SU-DHL-6 (cell line): ENCODE measurements around the gene TNRC6B.

ENCODE experiments used
- CTCF ChIP-seq: fragments of 200-600 bp; sonication (generic); IDR thresholded peaks from one replicate; pipeline ENCODE4 v1.5.1; 2017; ENCODE audit warnings: antibody characterized with exemption, mild to moderate bottlenecking, low read length, moderate library complexity; ENCODE audit not compliant: insufficient read depth, poor library complexity, severe bottlenecking
- EZH2phosphoT487 ChIP-seq: fragments of 200-600 bp; sonication (generic), shearing (Covaris generic); conservative IDR thresholded peaks from 2 replicates; pipeline ENCODE4 v1.6.1; 2018; ENCODE audit warnings: mild to moderate bottlenecking, antibody characterized with exemption, low read length, moderate library complexity, mixed read lengths

GRCh38 chr22:40233886-40234285 is 56.2 kb downstream of the TNRC6B start:
- no peak for TF ChIP-seq CTCF
- no peak for TF ChIP-seq EZH2phosphoT487
